NOMO-1 treated with DMSO at 0.1 percent for 48 hours (cell line): Measurements from ENCODE around the gene ZNF853.
"Not testable (repeated sequence)": the region's sequence is repeated elsewhere in the genome, so short reads cannot be mapped to it uniquely, and the experiment has no call there.

Experiments
- DNase-seq: peaks from one replicate; lab custom pipeline; 2025; ENCODE audit not compliant: unreplicated experiment; lab: John Stamatoyannopoulos, UW

ZNF853 gene

DNA sequence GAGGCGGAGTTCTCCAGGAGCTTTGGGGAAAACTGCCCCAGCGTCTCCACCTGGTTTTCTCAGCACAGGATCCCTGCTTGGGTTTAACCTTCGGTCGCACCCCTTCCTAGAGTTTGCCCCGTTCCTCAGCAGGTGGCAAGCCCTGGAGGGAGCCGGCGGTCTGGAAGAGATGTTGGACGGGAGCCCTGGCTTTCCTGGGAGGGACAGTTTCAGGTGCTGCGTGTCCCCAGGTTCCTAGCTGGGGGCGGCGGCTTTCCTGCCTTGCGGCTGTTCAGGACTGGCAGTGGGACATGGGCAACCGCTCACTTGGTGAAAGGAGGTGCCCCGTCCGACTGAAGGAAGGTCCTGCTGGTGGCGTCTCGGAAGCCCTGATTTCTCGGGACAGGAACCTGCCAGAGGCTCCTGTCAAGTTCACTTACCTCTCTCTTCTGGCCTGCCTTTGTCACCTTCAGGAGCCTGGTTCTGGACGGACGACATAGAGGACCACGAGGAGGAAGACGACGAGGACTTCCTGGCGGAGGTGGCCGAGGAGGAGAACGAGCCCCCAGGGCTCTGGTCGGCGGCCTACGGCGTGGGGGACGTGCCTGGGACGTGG is 36.5 kb downstream of the ZNF853 start:
- DNase-seq, result no peak

DNA sequence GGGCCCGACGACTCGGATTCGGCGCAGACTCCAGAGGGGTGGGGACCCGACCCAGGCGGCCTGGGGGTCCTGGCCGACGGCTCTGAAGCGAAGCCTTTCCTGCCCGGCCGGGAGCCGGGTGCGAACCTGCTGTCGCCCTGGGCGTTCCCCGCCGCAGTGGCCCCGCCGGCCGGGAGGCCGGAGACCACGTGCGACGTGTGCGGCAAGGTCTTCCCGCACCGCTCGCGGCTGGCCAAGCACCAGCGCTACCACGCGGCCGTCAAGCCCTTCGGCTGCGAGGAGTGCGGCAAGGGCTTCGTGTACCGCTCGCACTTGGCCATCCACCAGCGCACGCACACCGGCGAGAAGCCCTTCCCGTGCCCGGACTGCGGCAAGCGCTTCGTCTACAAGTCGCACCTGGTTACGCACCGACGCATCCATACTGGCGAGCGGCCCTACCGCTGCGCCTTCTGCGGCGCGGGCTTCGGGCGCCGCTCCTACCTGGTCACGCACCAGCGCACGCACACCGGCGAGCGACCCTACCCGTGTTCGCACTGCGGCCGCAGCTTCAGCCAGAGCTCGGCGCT is 37.1 kb downstream of the ZNF853 start:
- no peak for DNase-seq

- DNase-seq, result no peak
Measured at GRCh38 chr7:6653071-6654003, 37.9 kb downstream of the ZNF853 start.

DNA sequence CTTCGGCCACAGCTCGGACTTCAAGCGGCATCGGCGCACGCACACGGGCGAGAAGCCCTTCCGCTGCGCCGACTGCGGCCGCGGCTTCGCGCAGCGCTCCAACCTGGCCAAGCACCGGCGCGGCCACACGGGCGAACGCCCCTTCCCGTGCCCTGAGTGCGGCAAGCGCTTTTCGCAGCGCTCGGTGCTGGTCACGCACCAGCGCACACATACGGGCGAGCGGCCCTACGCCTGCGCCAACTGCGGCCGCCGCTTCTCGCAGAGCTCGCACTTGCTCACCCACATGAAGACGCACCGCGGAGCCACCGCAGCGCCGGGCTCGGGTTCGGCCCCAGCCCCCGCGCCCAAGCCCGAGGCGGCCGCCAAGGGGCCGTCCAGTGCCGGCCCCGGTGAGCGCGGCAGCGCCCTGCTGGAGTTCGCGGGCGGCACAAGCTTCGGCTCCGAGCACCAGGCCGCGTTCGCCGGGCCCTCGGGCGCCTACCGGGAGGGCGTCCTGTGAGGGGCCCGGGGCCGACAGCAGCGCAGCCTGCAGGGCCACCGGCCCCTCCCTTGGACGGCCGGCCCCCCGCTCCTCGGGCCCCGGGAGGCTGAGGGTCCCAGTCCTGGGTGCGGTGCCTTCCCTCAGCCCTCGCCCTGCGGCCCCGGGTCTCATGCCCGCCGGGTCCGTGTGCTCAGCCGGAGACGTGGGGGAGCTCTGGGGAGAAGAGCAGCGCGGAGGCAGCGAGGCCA is 38.9 kb downstream of the ZNF853 start:
- no peak for DNase-seq

DNA sequence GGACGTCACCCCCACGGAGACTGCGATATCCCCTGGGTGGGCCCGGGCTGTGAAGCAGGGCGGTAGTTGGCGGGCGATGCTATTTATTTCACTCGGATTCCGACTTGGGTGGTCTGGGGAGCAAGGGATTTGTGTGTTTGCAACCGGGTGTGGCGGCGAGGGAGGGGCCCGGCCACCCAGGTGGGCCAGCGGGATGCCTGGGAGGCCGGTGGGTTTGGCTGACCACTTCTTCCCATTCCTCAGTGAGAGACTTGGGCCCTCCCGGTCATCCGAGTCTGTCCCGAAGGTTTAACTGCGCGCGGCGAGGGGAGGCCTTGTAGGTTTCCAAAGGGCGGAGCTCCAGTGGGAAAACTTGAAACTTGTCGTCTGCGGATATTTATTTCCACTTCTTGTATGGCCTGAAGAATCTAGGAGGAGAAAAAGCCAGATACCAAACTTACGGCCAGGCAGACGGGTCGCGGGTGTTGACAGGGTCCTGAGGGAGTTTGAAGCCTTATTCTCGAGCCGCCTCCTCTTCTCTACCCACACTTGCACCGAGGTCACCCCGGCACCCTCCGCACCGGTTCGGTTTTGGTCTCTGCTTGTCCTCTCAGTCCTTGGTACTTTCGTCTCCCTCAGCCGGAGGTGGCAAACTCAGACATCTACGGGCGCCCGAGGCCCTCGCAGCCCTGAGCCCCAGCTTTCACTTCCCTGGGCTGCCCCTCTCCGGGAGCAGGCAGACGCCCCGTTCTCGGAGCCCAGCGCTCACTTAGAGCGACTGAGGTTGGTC is 39.6 kb downstream of the ZNF853 start:
- no peak for DNase-seq

DNA sequence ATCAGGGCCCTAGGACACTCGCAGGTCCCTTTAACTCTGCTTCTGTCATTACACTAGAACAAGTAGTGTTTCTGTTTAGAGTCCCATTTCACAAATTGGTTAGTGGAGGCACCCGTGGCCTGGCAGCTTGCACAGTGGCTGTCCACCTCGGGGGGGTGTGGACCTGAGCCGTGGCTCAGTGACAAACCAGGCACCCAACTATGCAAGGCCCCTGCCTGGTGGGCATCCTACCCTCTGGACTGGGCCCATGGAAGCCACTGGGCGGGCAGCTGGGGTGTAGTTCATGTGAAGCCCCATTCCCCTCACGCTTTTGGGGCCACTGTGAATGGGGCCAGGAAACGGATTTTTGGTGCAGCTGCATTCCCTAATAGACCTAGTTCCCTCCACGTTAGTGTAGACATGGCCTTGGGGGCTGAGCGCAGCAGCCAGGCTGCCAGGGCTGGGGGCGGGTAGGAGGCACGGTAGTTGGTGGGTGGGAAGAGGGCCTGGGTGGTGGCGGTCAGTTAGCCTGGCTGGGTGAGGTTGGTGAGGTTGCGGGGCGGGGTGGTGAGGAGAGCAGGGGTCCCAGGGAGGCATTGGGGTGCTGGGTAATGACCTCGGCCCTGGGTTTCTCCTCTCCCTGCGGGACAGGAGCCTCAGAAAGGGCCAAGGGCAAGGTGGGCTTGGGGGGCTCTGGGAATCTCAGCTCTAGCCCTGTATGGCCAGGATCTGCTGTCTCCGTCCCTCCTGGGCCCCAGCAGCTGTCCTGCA is 40.4 kb downstream of the ZNF853 start:
- no peak for DNase-seq

- DNase-seq, result no peak
Measured at GRCh38 chr7:6656413-6656812, 41.0 kb downstream of the ZNF853 start.

GRCh38 chr7:6658618-6659345 is 43.4 kb downstream of the ZNF853 start:
- DNase-seq, result no peak

DNA sequence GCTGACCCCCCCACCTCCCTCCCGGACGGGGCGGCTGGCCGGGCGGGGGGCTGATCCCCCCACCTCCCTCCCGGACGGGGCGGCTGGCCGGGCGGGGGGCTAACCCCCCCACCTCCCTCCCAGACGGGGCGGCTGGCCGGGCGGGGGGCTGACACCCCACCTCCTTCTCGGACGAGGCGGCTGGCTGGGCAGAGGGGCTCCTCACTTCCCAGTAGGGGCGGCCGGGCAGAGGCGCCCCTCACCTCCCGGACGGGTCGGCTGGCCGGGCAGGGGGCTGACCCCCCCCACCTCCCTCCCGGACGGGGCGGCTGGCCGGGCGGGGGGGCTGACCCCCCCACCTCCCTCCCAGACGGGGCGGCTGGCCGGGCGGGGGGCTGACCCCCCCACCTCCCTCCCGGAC is 55.4 kb downstream of the ZNF853 start:
- not testable (repeated sequence) for DNase-seq
